ENCODE data around the gene SLC37A2.

GRCh38 chr11:125049164-125049792 lies 13.8 kb upstream of the SLC37A2 start:
- TF ChIP-seq POLR2A (IDR thresholded peaks at IDR 0.05; ENCODE audit: borderline replicate concordance, extremely low read depth, insufficient read depth, insufficient read length), result no peak
- no peak for TF ChIP-seq YY1 (IDR thresholded peaks at IDR 0.05; ENCODE audit: extremely low read depth, insufficient replicate concordance, low read depth, low read length)
- no peak for TF ChIP-seq CTCF (IDR thresholded peaks at IDR 0.05 in 2 of 3, conservative IDR thresholded peaks at IDR 0.05 in 1 of 3; ENCODE audit: borderline replicate concordance in 1 of 3, insufficient read depth in 1 of 3, low read depth in 2 of 3, low read length in 2 of 3)
- no peak for TF ChIP-seq SIN3A (IDR thresholded peaks at IDR 0.05; ENCODE audit: low read depth)
- TF ChIP-seq CEBPB (IDR thresholded peaks at IDR 0.05; ENCODE audit: low read depth), result no peak
- no peak for TF ChIP-seq SP1 (IDR thresholded peaks at IDR 0.05; ENCODE audit: low read depth)
- TF ChIP-seq RAD21 (IDR thresholded peaks at IDR 0.05; ENCODE audit: low read depth), result no peak
- TF ChIP-seq, protein P1, sequence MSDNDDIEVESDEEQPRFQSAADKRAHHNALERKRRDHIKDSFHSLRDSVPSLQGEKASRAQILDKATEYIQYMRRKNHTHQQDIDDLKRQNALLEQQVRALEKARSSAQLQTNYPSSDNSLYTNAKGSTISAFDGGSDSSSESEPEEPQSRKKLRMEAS (IDR thresholded peaks at IDR 0.05), result no peak
- no peak for TF ChIP-seq JUND (IDR thresholded peaks at IDR 0.05)
- TF ChIP-seq POLR2AphosphoS5 (IDR thresholded peaks at IDR 0.05; ENCODE audit: low read depth, low read length), result no peak
- TF ChIP-seq, protein P2, sequence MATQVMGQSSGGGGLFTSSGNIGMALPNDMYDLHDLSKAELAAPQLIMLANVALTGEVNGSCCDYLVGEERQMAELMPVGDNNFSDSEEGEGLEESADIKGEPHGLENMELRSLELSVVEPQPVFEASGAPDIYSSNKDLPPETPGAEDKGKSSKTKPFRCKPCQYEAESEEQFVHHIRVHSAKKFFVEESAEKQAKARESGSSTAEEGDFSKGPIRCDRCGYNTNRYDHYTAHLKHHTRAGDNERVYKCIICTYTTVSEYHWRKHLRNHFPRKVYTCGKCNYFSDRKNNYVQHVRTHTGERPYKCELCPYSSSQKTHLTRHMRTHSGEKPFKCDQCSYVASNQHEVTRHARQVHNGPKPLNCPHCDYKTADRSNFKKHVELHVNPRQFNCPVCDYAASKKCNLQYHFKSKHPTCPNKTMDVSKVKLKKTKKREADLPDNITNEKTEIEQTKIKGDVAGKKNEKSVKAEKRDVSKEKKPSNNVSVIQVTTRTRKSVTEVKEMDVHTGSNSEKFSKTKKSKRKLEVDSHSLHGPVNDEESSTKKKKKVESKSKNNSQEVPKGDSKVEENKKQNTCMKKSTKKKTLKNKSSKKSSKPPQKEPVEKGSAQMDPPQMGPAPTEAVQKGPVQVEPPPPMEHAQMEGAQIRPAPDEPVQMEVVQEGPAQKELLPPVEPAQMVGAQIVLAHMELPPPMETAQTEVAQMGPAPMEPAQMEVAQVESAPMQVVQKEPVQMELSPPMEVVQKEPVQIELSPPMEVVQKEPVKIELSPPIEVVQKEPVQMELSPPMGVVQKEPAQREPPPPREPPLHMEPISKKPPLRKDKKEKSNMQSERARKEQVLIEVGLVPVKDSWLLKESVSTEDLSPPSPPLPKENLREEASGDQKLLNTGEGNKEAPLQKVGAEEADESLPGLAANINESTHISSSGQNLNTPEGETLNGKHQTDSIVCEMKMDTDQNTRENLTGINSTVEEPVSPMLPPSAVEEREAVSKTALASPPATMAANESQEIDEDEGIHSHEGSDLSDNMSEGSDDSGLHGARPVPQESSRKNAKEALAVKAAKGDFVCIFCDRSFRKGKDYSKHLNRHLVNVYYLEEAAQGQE (IDR thresholded peaks at IDR 0.05; ENCODE audit: low read depth), result no peak
- TF ChIP-seq, protein P3, sequence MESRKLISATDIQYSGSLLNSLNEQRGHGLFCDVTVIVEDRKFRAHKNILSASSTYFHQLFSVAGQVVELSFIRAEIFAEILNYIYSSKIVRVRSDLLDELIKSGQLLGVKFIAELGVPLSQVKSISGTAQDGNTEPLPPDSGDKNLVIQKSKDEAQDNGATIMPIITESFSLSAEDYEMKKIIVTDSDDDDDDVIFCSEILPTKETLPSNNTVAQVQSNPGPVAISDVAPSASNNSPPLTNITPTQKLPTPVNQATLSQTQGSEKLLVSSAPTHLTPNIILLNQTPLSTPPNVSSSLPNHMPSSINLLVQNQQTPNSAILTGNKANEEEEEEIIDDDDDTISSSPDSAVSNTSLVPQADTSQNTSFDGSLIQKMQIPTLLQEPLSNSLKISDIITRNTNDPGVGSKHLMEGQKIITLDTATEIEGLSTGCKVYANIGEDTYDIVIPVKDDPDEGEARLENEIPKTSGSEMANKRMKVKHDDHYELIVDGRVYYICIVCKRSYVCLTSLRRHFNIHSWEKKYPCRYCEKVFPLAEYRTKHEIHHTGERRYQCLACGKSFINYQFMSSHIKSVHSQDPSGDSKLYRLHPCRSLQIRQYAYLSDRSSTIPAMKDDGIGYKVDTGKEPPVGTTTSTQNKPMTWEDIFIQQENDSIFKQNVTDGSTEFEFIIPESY (IDR thresholded peaks at IDR 0.05; ENCODE audit: extremely low read depth, insufficient replicate concordance, low read length), result no peak
- TF ChIP-seq EGR1 (IDR thresholded peaks at IDR 0.05; ENCODE audit: low read depth), result no peak

Measured in HCT116 (cell line).